Mesendoderm (in vitro differentiated cells): ENCODE measurements around the gene TMTC2.

Source experiments
- DNase-seq: peaks from one replicate; pipeline ENCODE4 v3.0.0; 2013
- H2AK5ac ChIP-seq: 2 replicates; pipeline ENCODE4 v1.6.1; 2013; ENCODE audit warnings: low read length, inconsistent platforms
- H2BK120ac ChIP-seq: 2 replicates; pipeline ENCODE4 v1.6.1; 2013; ENCODE audit warnings: low read depth, mild to moderate bottlenecking, low read length, moderate library complexity, mixed read lengths
- H2BK15ac ChIP-seq: replicated peaks from 2 replicates; pipeline ENCODE4 v1.6.1; 2013; ENCODE audit warnings: low read depth, mild to moderate bottlenecking, moderate library complexity
- H2BK5ac ChIP-seq: 2 replicates; pipeline ENCODE4 v1.6.1; 2013; ENCODE audit warnings: low read length, inconsistent platforms
- H3K18ac ChIP-seq: 2 replicates; pipeline ENCODE4 v1.6.1; 2013; ENCODE audit warnings: mild to moderate bottlenecking, low read length, mixed read lengths
- H3K23ac ChIP-seq: one replicate; pipeline ENCODE4 v1.6.1; 2013; ENCODE audit warnings: low read length
- H3K27ac ChIP-seq: 2 replicates; pipeline ENCODE4 v1.5.1; 2013; ENCODE audit warnings: low read depth, mild to moderate bottlenecking, inconsistent platforms, low read length, moderate library complexity
- H3K27me3 ChIP-seq: 2 replicates; pipeline ENCODE4 v1.6.1; 2013; ENCODE audit warnings: low read length, control low read depth, mild to moderate bottlenecking, inconsistent platforms; ENCODE audit not compliant: insufficient read depth, poor library complexity
- H3K36me3 ChIP-seq: 2 replicates; pipeline ENCODE4 v1.6.1; 2013; ENCODE audit warnings: low read length, inconsistent platforms; ENCODE audit not compliant: control insufficient read depth, insufficient read depth
- H3K4ac ChIP-seq: one replicate; pipeline ENCODE4 v1.6.1; 2013; ENCODE audit warnings: low read depth, mild to moderate bottlenecking, low read length, moderate library complexity
- H3K4me1 ChIP-seq: 2 replicates; pipeline ENCODE4 v1.6.1; 2013; ENCODE audit warnings: low read depth, low read length, inconsistent platforms; ENCODE audit not compliant: control insufficient read depth
- H3K4me2 ChIP-seq: 2 replicates; pipeline ENCODE4 v1.6.1; 2013; ENCODE audit warnings: low read length
- H3K4me3 ChIP-seq: 2 replicates; pipeline ENCODE4 v1.5.1; 2013; ENCODE audit warnings: mild to moderate bottlenecking, low read length
- H3K56ac ChIP-seq: one replicate; pipeline ENCODE4 v1.6.1; 2013; ENCODE audit warnings: low read length
- H3K79me1 ChIP-seq: 2 replicates; pipeline ENCODE4 v1.6.1; 2013; ENCODE audit warnings: low read length, inconsistent platforms
- H3K79me2 ChIP-seq: 2 replicates; pipeline ENCODE4 v1.6.1; 2013; ENCODE audit warnings: mild to moderate bottlenecking, low read length; ENCODE audit not compliant: control insufficient read depth, insufficient read depth
- H3K9ac ChIP-seq: 2 replicates; pipeline ENCODE4 v1.6.1; 2013; ENCODE audit warnings: low read length, inconsistent platforms
- H4K5ac ChIP-seq: one replicate; pipeline ENCODE4 v1.6.1; 2013; ENCODE audit warnings: low read length
- H4K8ac ChIP-seq: one replicate; pipeline ENCODE4 v1.6.1; 2013; ENCODE audit warnings: low read depth, mild to moderate bottlenecking, control low read depth, low read length, moderate library complexity
- WGBS: extraction: QIAGEN DNeasy Blood & Tissue Kit; methylation state at CpG from one replicate; pipeline ENCODE4 v1.1.7; 2013; ENCODE audit warnings: low lambda C conversion rate, missing lambda C conversion rate; ENCODE audit not compliant: insufficient coverage; ENCODE audit errors: extremely low coverage; 5-methylcytosine and 5-hydroxymethylcytosine counted together

TMTC2 gene

GRCh38 chr12:82896979-82897378, 210.3 kb downstream of the TMTC2 start:
- Histone ChIP-seq H3K79me1 (no peaks in the 10 kb centered on the region), H3K4me1 (peaks cover 3% of the 10 kb centered on the region), H4K5ac (no peak overlapping the region), H3K4ac (no peak overlapping the region), H3K27ac (no peak overlapping the region), H3K36me3 (no peaks in the 10 kb centered on the region), H2BK5ac (no peak overlapping the region), H3K4me3 (no peak overlapping the region), H3K4me2 (no peak overlapping the region), H3K18ac (no peak overlapping the region), H2BK120ac (no peak overlapping the region), H2BK15ac (no peak overlapping the region), H3K79me2 (no peaks in the 10 kb centered on the region), H3K56ac (no peak overlapping the region), H2AK5ac (no peak overlapping the region), H4K8ac (no peak overlapping the region), H3K23ac (no peak overlapping the region), H3K9ac (no peak overlapping the region), H3K27me3 (no peaks in the 10 kb centered on the region)
- no CpG with 5 or more reads among the region's 3 CpGs for WGBS
- DNase-seq: no peak

- no peak overlapping the region for H4K5ac ChIP-seq
- H3K23ac ChIP-seq: no peak overlapping the region
- no peak overlapping the region for H2AK5ac ChIP-seq
- peaks cover 3% of the 10 kb centered on the region for H3K4me1 ChIP-seq
- no CpG with 5 or more reads among the region's 2 CpGs for WGBS
- H3K36me3 ChIP-seq: no peaks in the 10 kb centered on the region
- no peak overlapping the region for H3K18ac ChIP-seq
- no peak overlapping the region for H3K4ac ChIP-seq
- H3K27ac ChIP-seq: no peak overlapping the region
- H2BK5ac ChIP-seq: no peak overlapping the region
- no peaks in the 10 kb centered on the region for H3K79me1 ChIP-seq
- no peak overlapping the region for H3K56ac ChIP-seq
- H3K4me3 ChIP-seq: no peak overlapping the region
- H3K4me2 ChIP-seq: no peak overlapping the region
- H2BK15ac ChIP-seq: no peak overlapping the region
- H3K9ac ChIP-seq: no peak overlapping the region
- H3K27me3 ChIP-seq: no peaks in the 10 kb centered on the region
- no peak overlapping the region for H2BK120ac ChIP-seq
- H4K8ac ChIP-seq: no peak overlapping the region
- H3K79me2 ChIP-seq: no peaks in the 10 kb centered on the region
- DNase-seq: peak; percentile 49
These were observed 211.7 kb downstream of the TMTC2 start for GRCh38 chr12:82898441-82898840.

GRCh38 chr12:82904219-82904790, 217.6 kb downstream of the TMTC2 start:
- no peak for DNase-seq
- H3K27ac ChIP-seq: no peak overlapping the region
- no peak overlapping the region for H2BK120ac ChIP-seq
- no peak overlapping the region for H2AK5ac ChIP-seq
- no peak overlapping the region for H2BK5ac ChIP-seq
- H4K5ac ChIP-seq: no peak overlapping the region
- H3K79me1 ChIP-seq: no peaks in the 10 kb centered on the region
- no peak overlapping the region for H4K8ac ChIP-seq
- no peak overlapping the region for H3K18ac ChIP-seq
- no peaks in the 10 kb centered on the region for H3K79me2 ChIP-seq
- no peaks in the 10 kb centered on the region for H3K36me3 ChIP-seq
- no peak overlapping the region for H3K4me2 ChIP-seq
- H3K23ac ChIP-seq: no peak overlapping the region
- no peak overlapping the region for H2BK15ac ChIP-seq
- no peak overlapping the region for H3K56ac ChIP-seq
- H3K4me1 ChIP-seq: no peaks in the 10 kb centered on the region
- no peaks in the 10 kb centered on the region for H3K27me3 ChIP-seq
- H3K4me3 ChIP-seq: no peak overlapping the region
- no peak overlapping the region for H3K9ac ChIP-seq
- H3K4ac ChIP-seq: no peak overlapping the region
- no CpG with 5 or more reads among the region's 5 CpGs for WGBS

GRCh38 chr12:82910246-82910893, 223.7 kb downstream of the TMTC2 start:
- no peak overlapping the region for H2BK15ac ChIP-seq
- H2AK5ac ChIP-seq: no peak overlapping the region
- no peak overlapping the region for H4K5ac ChIP-seq
- H3K4me2 ChIP-seq: no peak overlapping the region
- no CpG with 5 or more reads among the region's 9 CpGs for WGBS
- H3K27ac ChIP-seq: no peak overlapping the region
- no peaks in the 10 kb centered on the region for H3K4me1 ChIP-seq
- no peak overlapping the region for H4K8ac ChIP-seq
- no peaks in the 10 kb centered on the region for H3K27me3 ChIP-seq
- H2BK120ac ChIP-seq: no peak overlapping the region
- H3K79me1 ChIP-seq: no peaks in the 10 kb centered on the region
- H3K18ac ChIP-seq: no peak overlapping the region
- no peak overlapping the region for H3K4me3 ChIP-seq
- H2BK5ac ChIP-seq: no peak overlapping the region
- H3K56ac ChIP-seq: peak overlapping the region; percentile 34
- no peak overlapping the region for H3K23ac ChIP-seq
- no peak overlapping the region for H3K9ac ChIP-seq
- no peak overlapping the region for H3K4ac ChIP-seq
- DNase-seq: peak; percentile 63
- H3K79me2 ChIP-seq: no peaks in the 10 kb centered on the region
- no peaks in the 10 kb centered on the region for H3K36me3 ChIP-seq

- Histone ChIP-seq H2BK5ac (no peak overlapping the region), H3K4me1 (no peaks in the 10 kb centered on the region), H2BK120ac (no peak overlapping the region), H3K27me3 (no peaks in the 10 kb centered on the region), H3K23ac (no peak overlapping the region), H2BK15ac (no peak overlapping the region), H4K8ac (no peak overlapping the region), H3K27ac (no peak overlapping the region), H3K79me1 (no peaks in the 10 kb centered on the region), H3K18ac (no peak overlapping the region), H3K4me2 (no peak overlapping the region), H3K4me3 (no peak overlapping the region), H3K36me3 (no peaks in the 10 kb centered on the region), H4K5ac (no peak overlapping the region), H3K56ac (no peak overlapping the region), H2AK5ac (no peak overlapping the region), H3K4ac (no peak overlapping the region), H3K79me2 (no peaks in the 10 kb centered on the region), H3K9ac (no peak overlapping the region)
- DNase-seq: no peak
- WGBS: no CpG with 5 or more reads among the region's 1 CpG
These were observed 225.7 kb downstream of the TMTC2 start for GRCh38 chr12:82912406-82912805.
